HEK293 (cell line): ENCODE data around the gene INO80E.

Source experiments
- CTCF ChIA-PET: fragments of 350-600 bp; formaldehyde crosslinking; extraction: SDS; loops from one replicate; lab custom pipeline; 2021; ENCODE audit warnings: antibody characterized with exemption; lab: Yijun Ruan, JAX
- POLR2A ChIA-PET: fragments of 300-600 bp; formaldehyde crosslinking; extraction: SDS; loops from one replicate; lab custom pipeline; 2020; ENCODE audit warnings: antibody characterized with exemption, inconsistent platforms; lab: Yijun Ruan, JAX
- H3K27ac ChIP-seq: fragments of 200-500 bp; sonication (Bioruptor generic); 2 replicates; pipeline ENCODE4 v1.5.1; 2014; ENCODE audit warnings: low read depth, low read length, control low read depth, inconsistent platforms; ENCODE audit errors: extremely low read depth
- H3K36me3 ChIP-seq, 2 experiments: fragments of 200-500 bp in 1 of 2; sonication (Bioruptor generic) in 1 of 2; 1 replicate in 1 of 2; 2 replicates in 1 of 2; pipeline ENCODE4 v1.5.1; 2014 to 2017; ENCODE audit warnings: inconsistent platforms in 2 of 2, low read length in 2 of 2; ENCODE audit not compliant: control insufficient read depth in 2 of 2, insufficient read depth in 1 of 2
- H3K4me1 ChIP-seq: fragments of 200-500 bp; sonication (Bioruptor generic); 2 replicates; pipeline ENCODE4 v1.5.1; 2014; ENCODE audit warnings: mild to moderate bottlenecking, low read length, inconsistent platforms; ENCODE audit not compliant: control insufficient read depth, insufficient read depth
- H3K4me3 ChIP-seq: 2 replicates; pipeline ENCODE4 v1.5.1; 2011; ENCODE audit warnings: low read depth, mild to moderate bottlenecking, control low read depth, low read length, moderate library complexity
- H3K9me3 ChIP-seq: fragments of 200-500 bp; sonication (Bioruptor generic); 2 replicates; pipeline ENCODE4 v1.5.1; 2014; ENCODE audit warnings: low read depth, low read length, inconsistent platforms; ENCODE audit not compliant: control insufficient read depth, insufficient read depth
- EGR2 ChIP-seq: fragments of 450-650 bp; formaldehyde crosslinking; IDR thresholded peaks from 2 replicates; pipeline ENCODE4 v1.5.1; 2016; ENCODE audit warnings: low read depth, missing biosample characterization, missing genetic modification characterization
- GLI4 ChIP-seq: fragments of 450-650 bp; formaldehyde crosslinking; IDR thresholded peaks from 2 replicates; pipeline ENCODE4 v1.5.1; 2016; ENCODE audit warnings: missing biosample characterization, missing genetic modification characterization
- HOXC10 ChIP-seq: sonication (generic); formaldehyde crosslinking; IDR thresholded peaks from 2 replicates; pipeline ENCODE4 v1.8.1; 2023; ENCODE audit warnings: mild to moderate bottlenecking, missing genetic modification reagents
- HOXD13 ChIP-seq: sonication (generic); formaldehyde crosslinking; IDR thresholded peaks from 2 replicates; pipeline ENCODE4 v1.8.0; 2022; ENCODE audit warnings: missing genetic modification reagents, borderline replicate concordance
- REPIN1 ChIP-seq: fragments of 450-650 bp; formaldehyde crosslinking; IDR thresholded peaks from 2 replicates; pipeline ENCODE4 v1.5.1; 2017; ENCODE audit warnings: missing biosample characterization, missing genetic modification characterization, low read depth
- SALL2 ChIP-seq: fragments of 450-650 bp; formaldehyde crosslinking; IDR thresholded peaks from 2 replicates; pipeline ENCODE4 v1.5.0; 2017; ENCODE audit warnings: missing biosample characterization, mild to moderate bottlenecking, missing genetic modification characterization, borderline replicate concordance
- SCRT1 ChIP-seq: fragments of 450-650 bp; formaldehyde crosslinking; IDR thresholded peaks from 2 replicates; pipeline ENCODE4 v1.5.1; 2016; ENCODE audit warnings: missing biosample characterization, missing genetic modification characterization, borderline replicate concordance
- ZEB2 ChIP-seq: fragments of 450-650 bp; formaldehyde crosslinking; IDR thresholded peaks from 2 replicates; pipeline ENCODE4 v1.5.1; 2016; ENCODE audit warnings: missing biosample characterization, missing genetic modification characterization
- ZIC2 ChIP-seq: fragments of 450-650 bp; formaldehyde crosslinking; IDR thresholded peaks from 2 replicates; pipeline ENCODE4 v1.5.1; 2016; ENCODE audit warnings: missing biosample characterization, missing genetic modification characterization
- ZNF10 ChIP-seq: fragments of 450-650 bp; formaldehyde crosslinking; IDR thresholded peaks from 2 replicates; pipeline ENCODE4 v1.5.1; 2017; ENCODE audit warnings: missing biosample characterization, missing genetic modification characterization
- ZNF335 ChIP-seq: fragments of 450-650 bp; formaldehyde crosslinking; conservative IDR thresholded peaks from 2 replicates; pipeline ENCODE4 v1.5.1; 2016; ENCODE audit warnings: missing biosample characterization, missing genetic modification characterization
- ZNF423 ChIP-seq: fragments of 450-650 bp; formaldehyde crosslinking; IDR thresholded peaks from 2 replicates; pipeline ENCODE4 v1.5.1; 2016; ENCODE audit warnings: missing biosample characterization, missing genetic modification characterization
- ZNF670 ChIP-seq: fragments of 450-650 bp; formaldehyde crosslinking; IDR thresholded peaks from 2 replicates; pipeline ENCODE4 v1.5.1; 2016; ENCODE audit warnings: missing biosample characterization, missing genetic modification characterization, low read depth
- TF ChIP-seq, protein P1 (sequence below): fragments of 450-650 bp; formaldehyde crosslinking; IDR thresholded peaks from 2 replicates; pipeline ENCODE4 v1.5.1; 2016; ENCODE audit warnings: missing biosample characterization, missing genetic modification characterization, borderline replicate concordance
- TF ChIP-seq, protein P2 (sequence below): fragments of 450-650 bp; formaldehyde crosslinking; conservative IDR thresholded peaks from 2 replicates; pipeline ENCODE4 v1.5.1; 2016; ENCODE audit warnings: low read depth, missing biosample characterization, missing genetic modification characterization
- TF ChIP-seq, protein P3 (sequence below): fragments of 450-650 bp; formaldehyde crosslinking; IDR thresholded peaks from 2 replicates; pipeline ENCODE4 v1.5.1; 2017; ENCODE audit warnings: missing biosample characterization, missing genetic modification characterization
- TF ChIP-seq, protein P4 (sequence below): fragments of 450-650 bp; formaldehyde crosslinking; IDR thresholded peaks from 2 replicates; pipeline ENCODE4 v1.5.1; 2016; ENCODE audit warnings: missing biosample characterization, missing genetic modification characterization
- TF ChIP-seq, protein P5 (sequence below): fragments of 450-650 bp; formaldehyde crosslinking; IDR thresholded peaks from 2 replicates; pipeline ENCODE4 v1.5.1; 2016; ENCODE audit warnings: missing biosample characterization, missing genetic modification characterization
- TF ChIP-seq, protein P6 (sequence below): fragments of 450-650 bp; formaldehyde crosslinking; IDR thresholded peaks from 2 replicates; pipeline ENCODE4 v1.5.1; 2016; ENCODE audit warnings: missing biosample characterization, missing genetic modification characterization

The INO80E gene, protein sequence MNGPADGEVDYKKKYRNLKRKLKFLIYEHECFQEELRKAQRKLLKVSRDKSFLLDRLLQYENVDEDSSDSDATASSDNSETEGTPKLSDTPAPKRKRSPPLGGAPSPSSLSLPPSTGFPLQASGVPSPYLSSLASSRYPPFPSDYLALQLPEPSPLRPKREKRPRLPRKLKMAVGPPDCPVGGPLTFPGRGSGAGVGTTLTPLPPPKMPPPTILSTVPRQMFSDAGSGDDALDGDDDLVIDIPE

DNA sequence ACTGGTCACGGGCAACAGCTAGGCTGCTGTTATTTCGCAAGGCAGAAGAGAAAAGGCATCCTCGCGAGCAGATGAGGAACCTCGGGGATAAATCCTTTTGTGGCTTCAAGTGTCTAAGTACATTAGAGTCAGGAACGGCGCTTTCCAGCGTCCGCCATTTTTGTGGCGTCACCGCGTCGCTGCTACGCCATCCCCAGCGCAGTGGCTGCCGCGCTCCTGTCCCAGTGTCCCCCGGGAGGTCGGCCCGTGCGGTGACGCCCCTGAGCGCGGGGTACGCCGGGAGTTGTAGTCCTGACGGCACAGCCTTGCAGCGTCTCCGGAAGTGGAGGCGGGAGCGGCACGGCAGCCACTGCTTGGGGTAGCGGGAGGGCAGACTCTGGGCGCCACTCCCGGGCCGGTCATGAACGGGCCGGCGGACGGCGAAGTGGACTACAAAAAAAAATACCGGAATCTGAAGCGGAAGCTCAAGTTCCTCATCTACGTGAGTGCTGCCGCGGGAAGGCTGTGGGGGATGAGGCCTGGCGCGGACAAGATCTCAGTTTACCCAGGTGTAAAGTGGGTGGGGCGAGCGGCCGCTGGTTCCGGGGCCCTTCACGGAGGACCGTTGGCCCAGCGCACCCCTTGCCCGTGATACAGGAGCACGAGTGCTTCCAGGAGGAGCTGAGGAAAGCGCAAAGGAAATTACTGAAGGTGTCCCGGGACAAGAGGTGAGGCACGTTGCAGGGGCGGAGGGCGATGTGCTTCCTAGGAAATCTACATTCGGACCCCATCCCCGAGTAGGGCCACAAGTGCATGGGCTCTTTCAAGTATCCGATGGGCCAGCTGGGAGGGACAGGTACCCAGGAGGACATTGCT, at the start of gene INO80E:
Gene INO80E, plus strand, starts transcription at position 331 of the 855 bp plus-strand sequence. Its CDS starts 70 bp downstream, at position 401.
- peak within 1 kb of the TSS; percentile 93 for H3K4me3 ChIP-seq
- no peaks in the 10 kb centered on the region; the same call in 1 of the 2 replicates for H3K4me1 ChIP-seq
- peak within 1 kb of the TSS; percentile 91 for H3K27ac ChIP-seq
- ChIA-PET POLR2A (interaction anchor here (0.5 to 4.0 kb wide), 22 partner anchors 9 to 1477 kb away, joined by 3 to 42 read pairs (median 4); partner anchors contain the start of genes ALDOA, DOC2A, KCTD13 and PAGR1), CTCF (interaction anchor here (0.6 to 2.1 kb wide), 13 partner anchors 10 to 274 kb away, joined by 3 to 12 read pairs (median 3); partner anchors contain the start of genes PAGR1 and PRRT2)
- peaks cover 8 to 78% of the 10 kb centered on the region in 2 experiments for H3K36me3 ChIP-seq
- no peaks in the 10 kb centered on the region for H3K9me3 ChIP-seq
- TF ChIP-seq HOXD13 (CRISPR knock-in tag): no peak
- peak; percentile 61 for TF ChIP-seq ZNF10 (tag by site-specific recombination)
- no peak for TF ChIP-seq ZNF423 (tag by site-specific recombination)
- TF ChIP-seq SALL2 (tag by site-specific recombination): no peak
- no peak for TF ChIP-seq GLI4 (tag by site-specific recombination)
- TF ChIP-seq, protein P1, sequence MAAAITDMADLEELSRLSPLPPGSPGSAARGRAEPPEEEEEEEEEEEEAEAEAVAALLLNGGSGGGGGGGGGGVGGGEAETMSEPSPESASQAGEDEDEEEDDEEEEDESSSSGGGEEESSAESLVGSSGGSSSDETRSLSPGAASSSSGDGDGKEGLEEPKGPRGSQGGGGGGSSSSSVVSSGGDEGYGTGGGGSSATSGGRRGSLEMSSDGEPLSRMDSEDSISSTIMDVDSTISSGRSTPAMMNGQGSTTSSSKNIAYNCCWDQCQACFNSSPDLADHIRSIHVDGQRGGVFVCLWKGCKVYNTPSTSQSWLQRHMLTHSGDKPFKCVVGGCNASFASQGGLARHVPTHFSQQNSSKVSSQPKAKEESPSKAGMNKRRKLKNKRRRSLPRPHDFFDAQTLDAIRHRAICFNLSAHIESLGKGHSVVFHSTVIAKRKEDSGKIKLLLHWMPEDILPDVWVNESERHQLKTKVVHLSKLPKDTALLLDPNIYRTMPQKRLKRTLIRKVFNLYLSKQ: no peak
- TF ChIP-seq ZNF335 (tag by site-specific recombination): peak; percentile 99
- TF ChIP-seq, protein P2, sequence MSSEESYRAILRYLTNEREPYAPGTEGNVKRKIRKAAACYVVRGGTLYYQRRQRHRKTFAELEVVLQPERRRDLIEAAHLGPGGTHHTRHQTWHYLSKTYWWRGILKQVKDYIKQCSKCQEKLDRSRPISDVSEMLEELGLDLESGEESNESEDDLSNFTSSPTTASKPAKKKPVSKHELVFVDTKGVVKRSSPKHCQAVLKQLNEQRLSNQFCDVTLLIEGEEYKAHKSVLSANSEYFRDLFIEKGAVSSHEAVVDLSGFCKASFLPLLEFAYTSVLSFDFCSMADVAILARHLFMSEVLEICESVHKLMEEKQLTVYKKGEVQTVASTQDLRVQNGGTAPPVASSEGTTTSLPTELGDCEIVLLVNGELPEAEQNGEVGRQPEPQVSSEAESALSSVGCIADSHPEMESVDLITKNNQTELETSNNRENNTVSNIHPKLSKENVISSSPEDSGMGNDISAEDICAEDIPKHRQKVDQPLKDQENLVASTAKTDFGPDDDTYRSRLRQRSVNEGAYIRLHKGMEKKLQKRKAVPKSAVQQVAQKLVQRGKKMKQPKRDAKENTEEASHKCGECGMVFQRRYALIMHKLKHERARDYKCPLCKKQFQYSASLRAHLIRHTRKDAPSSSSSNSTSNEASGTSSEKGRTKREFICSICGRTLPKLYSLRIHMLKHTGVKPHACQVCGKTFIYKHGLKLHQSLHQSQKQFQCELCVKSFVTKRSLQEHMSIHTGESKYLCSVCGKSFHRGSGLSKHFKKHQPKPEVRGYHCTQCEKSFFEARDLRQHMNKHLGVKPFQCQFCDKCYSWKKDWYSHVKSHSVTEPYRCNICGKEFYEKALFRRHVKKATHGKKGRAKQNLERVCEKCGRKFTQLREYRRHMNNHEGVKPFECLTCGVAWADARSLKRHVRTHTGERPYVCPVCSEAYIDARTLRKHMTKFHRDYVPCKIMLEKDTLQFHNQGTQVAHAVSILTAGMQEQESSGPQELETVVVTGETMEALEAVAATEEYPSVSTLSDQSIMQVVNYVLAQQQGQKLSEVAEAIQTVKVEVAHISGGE (tag by site-specific recombination): peak; percentile 94
- TF ChIP-seq EGR2 (tag by site-specific recombination): peak; percentile 48
- TF ChIP-seq, protein P3, sequence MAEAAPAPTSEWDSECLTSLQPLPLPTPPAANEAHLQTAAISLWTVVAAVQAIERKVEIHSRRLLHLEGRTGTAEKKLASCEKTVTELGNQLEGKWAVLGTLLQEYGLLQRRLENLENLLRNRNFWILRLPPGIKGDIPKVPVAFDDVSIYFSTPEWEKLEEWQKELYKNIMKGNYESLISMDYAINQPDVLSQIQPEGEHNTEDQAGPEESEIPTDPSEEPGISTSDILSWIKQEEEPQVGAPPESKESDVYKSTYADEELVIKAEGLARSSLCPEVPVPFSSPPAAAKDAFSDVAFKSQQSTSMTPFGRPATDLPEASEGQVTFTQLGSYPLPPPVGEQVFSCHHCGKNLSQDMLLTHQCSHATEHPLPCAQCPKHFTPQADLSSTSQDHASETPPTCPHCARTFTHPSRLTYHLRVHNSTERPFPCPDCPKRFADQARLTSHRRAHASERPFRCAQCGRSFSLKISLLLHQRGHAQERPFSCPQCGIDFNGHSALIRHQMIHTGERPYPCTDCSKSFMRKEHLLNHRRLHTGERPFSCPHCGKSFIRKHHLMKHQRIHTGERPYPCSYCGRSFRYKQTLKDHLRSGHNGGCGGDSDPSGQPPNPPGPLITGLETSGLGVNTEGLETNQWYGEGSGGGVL: peak; percentile 47; the same call in 1 of the 2 replicates
- TF ChIP-seq, protein P4, sequence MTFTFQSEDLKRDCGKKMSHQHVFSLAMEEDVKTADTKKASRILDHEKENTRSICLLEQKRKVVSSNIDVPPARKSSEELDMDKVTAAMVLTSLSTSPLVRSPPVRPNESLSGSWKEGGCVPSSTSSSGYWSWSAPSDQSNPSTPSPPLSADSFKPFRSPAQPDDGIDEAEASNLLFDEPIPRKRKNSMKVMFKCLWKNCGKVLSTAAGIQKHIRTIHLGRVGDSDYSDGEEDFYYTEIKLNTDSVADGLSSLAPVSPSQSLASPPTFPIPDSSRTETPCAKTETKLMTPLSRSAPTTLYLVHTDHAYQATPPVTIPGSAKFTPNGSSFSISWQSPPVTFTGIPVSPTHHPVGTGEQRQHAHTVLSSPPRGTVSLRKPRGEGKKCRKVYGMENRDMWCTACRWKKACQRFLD (tag by site-specific recombination): no peak
- TF ChIP-seq ZIC2: peak; percentile 74
- no peak for TF ChIP-seq ZNF670 (tag by site-specific recombination)
- no peak for TF ChIP-seq HOXC10 (CRISPR knock-in tag)
- TF ChIP-seq SCRT1: no peak
- peak; percentile 90 for TF ChIP-seq ZEB2 (tag by site-specific recombination)
- TF ChIP-seq, protein P5, sequence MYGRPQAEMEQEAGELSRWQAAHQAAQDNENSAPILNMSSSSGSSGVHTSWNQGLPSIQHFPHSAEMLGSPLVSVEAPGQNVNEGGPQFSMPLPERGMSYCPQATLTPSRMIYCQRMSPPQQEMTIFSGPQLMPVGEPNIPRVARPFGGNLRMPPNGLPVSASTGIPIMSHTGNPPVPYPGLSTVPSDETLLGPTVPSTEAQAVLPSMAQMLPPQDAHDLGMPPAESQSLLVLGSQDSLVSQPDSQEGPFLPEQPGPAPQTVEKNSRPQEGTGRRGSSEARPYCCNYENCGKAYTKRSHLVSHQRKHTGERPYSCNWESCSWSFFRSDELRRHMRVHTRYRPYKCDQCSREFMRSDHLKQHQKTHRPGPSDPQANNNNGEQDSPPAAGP (tag by site-specific recombination): no peak; the same call in 1 of the 2 replicates
- no peak for TF ChIP-seq REPIN1 (tag by site-specific recombination)
- TF ChIP-seq, protein P6, sequence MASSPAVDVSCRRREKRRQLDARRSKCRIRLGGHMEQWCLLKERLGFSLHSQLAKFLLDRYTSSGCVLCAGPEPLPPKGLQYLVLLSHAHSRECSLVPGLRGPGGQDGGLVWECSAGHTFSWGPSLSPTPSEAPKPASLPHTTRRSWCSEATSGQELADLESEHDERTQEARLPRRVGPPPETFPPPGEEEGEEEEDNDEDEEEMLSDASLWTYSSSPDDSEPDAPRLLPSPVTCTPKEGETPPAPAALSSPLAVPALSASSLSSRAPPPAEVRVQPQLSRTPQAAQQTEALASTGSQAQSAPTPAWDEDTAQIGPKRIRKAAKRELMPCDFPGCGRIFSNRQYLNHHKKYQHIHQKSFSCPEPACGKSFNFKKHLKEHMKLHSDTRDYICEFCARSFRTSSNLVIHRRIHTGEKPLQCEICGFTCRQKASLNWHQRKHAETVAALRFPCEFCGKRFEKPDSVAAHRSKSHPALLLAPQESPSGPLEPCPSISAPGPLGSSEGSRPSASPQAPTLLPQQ: no peak; the same call in 1 of the 2 replicates
